Ishikawa (cell line): ENCODE data around the gene RHNO1.

ENCODE experiments used
- CEBPB ChIP-seq: IDR thresholded peaks from 2 replicates; pipeline ENCODE4 v1.6.1; 2012
- CREB1 ChIP-seq: IDR thresholded peaks from 2 replicates; pipeline ENCODE4 v1.6.1; 2012; ENCODE audit warnings: low read depth
- EGR1 ChIP-seq: IDR thresholded peaks from 2 replicates; pipeline ENCODE4 v1.6.1; 2012
- EP300 ChIP-seq: IDR thresholded peaks from 2 replicates; pipeline ENCODE4 v1.6.1; 2012; ENCODE audit warnings: borderline replicate concordance
- FOXM1 ChIP-seq: IDR thresholded peaks from 2 replicates; pipeline ENCODE4 v1.6.1; 2012; ENCODE audit warnings: low read depth, borderline replicate concordance
- MAX ChIP-seq: IDR thresholded peaks from 2 replicates; pipeline ENCODE4 v1.6.1; 2012
- NFIC ChIP-seq: IDR thresholded peaks from 2 replicates; pipeline ENCODE4 v1.6.1; 2012
- RAD21 ChIP-seq: IDR thresholded peaks from 2 replicates; pipeline ENCODE4 v1.6.1; 2012; ENCODE audit warnings: low read depth
- TAF1 ChIP-seq: IDR thresholded peaks from 2 replicates; pipeline ENCODE4 v1.6.1; 2012; ENCODE audit warnings: low read depth, mild to moderate bottlenecking
- TCF12 ChIP-seq: IDR thresholded peaks from 2 replicates; pipeline ENCODE4 v1.6.1; 2012; ENCODE audit warnings: low read depth
- TEAD4 ChIP-seq: IDR thresholded peaks from 2 replicates; pipeline ENCODE4 v1.6.1; 2012
- USF1 ChIP-seq: IDR thresholded peaks from 2 replicates; pipeline ENCODE4 v1.6.1; 2012
- YY1 ChIP-seq: IDR thresholded peaks from 2 replicates; pipeline ENCODE4 v1.6.1; 2012; ENCODE audit warnings: low read depth
- ZBTB7A ChIP-seq: IDR thresholded peaks from 2 replicates; pipeline ENCODE4 v1.6.1; 2012; ENCODE audit warnings: low read depth
- TF ChIP-seq, protein P1 (sequence below): IDR thresholded peaks from 2 replicates; pipeline ENCODE4 v1.6.1; 2012; ENCODE audit warnings: low read depth, mild to moderate bottlenecking

RHNO1 gene

GRCh38 chr12:2895511-2895910 is 18.5 kb downstream of the RHNO1 start:
- TF ChIP-seq FOXM1 = no peak
- no peak for TF ChIP-seq EGR1
- no peak for TF ChIP-seq TAF1
- TF ChIP-seq TCF12 = no peak
- no peak for TF ChIP-seq YY1
- no peak for TF ChIP-seq MAX
- TF ChIP-seq CEBPB = no peak
- TF ChIP-seq EP300 = no peak
- TF ChIP-seq, protein P1, sequence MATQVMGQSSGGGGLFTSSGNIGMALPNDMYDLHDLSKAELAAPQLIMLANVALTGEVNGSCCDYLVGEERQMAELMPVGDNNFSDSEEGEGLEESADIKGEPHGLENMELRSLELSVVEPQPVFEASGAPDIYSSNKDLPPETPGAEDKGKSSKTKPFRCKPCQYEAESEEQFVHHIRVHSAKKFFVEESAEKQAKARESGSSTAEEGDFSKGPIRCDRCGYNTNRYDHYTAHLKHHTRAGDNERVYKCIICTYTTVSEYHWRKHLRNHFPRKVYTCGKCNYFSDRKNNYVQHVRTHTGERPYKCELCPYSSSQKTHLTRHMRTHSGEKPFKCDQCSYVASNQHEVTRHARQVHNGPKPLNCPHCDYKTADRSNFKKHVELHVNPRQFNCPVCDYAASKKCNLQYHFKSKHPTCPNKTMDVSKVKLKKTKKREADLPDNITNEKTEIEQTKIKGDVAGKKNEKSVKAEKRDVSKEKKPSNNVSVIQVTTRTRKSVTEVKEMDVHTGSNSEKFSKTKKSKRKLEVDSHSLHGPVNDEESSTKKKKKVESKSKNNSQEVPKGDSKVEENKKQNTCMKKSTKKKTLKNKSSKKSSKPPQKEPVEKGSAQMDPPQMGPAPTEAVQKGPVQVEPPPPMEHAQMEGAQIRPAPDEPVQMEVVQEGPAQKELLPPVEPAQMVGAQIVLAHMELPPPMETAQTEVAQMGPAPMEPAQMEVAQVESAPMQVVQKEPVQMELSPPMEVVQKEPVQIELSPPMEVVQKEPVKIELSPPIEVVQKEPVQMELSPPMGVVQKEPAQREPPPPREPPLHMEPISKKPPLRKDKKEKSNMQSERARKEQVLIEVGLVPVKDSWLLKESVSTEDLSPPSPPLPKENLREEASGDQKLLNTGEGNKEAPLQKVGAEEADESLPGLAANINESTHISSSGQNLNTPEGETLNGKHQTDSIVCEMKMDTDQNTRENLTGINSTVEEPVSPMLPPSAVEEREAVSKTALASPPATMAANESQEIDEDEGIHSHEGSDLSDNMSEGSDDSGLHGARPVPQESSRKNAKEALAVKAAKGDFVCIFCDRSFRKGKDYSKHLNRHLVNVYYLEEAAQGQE = no peak
- no peak for TF ChIP-seq USF1
- no peak for TF ChIP-seq TEAD4
- no peak for TF ChIP-seq RAD21
- no peak for TF ChIP-seq NFIC
- TF ChIP-seq ZBTB7A = no peak
- no peak for TF ChIP-seq CREB1

DNA sequence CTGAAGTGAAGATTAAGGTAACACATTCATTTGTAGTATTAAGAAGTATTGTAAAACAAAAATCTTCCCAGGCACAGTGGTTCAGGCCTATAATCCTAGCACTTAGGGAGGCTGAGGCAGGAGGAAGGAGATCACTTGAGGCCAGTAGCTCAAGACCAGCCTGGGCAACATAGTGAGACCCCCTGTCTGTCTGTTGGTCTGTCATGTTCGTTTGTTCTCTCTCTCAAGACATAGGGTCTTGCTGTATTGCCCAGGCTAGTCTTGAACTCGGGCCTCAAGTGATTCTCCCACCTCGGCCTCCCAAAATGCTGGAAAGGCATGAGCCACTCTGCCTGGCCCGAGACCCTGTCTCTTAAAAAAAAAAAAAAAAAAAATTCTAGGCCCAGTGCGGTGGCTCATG is 20.4 kb downstream of the RHNO1 start:
- TF ChIP-seq ZBTB7A = no peak
- no peak for TF ChIP-seq CREB1
- TF ChIP-seq NFIC = no peak
- TF ChIP-seq RAD21 = no peak
- TF ChIP-seq CEBPB = no peak
- TF ChIP-seq EGR1 = no peak
- no peak for TF ChIP-seq TAF1
- TF ChIP-seq TEAD4 = no peak
- TF ChIP-seq EP300 = no peak
- TF ChIP-seq YY1 = no peak

- no peak for TF ChIP-seq MAX
- TF ChIP-seq EGR1 = no peak
- no peak for TF ChIP-seq FOXM1
- no peak for TF ChIP-seq TAF1
- TF ChIP-seq TCF12 = no peak
These were observed 23.6 kb downstream of the RHNO1 start for GRCh38 chr12:2900642-2901041.

GRCh38 chr12:2902272-2902880 is 25.4 kb downstream of the RHNO1 start:
- TF ChIP-seq EGR1 = no peak
- TF ChIP-seq MAX = no peak
- no peak for TF ChIP-seq EP300
- no peak for TF ChIP-seq TEAD4
- no peak for TF ChIP-seq USF1
- no peak for TF ChIP-seq TCF12
- TF ChIP-seq YY1 = no peak
- no peak for TF ChIP-seq NFIC
- TF ChIP-seq CREB1 = no peak
- no peak for TF ChIP-seq CEBPB

- 0 out of 2 replicates have a peak, but pooled peaks have one; percentile 22 for TF ChIP-seq MAX
- no peak for TF ChIP-seq CEBPB
- TF ChIP-seq, protein P1 = no peak
- TF ChIP-seq NFIC = peak; percentile 73
- TF ChIP-seq EGR1 = no peak
- TF ChIP-seq RAD21 = no peak
- TF ChIP-seq TCF12 = no peak
- TF ChIP-seq TEAD4 = peak; percentile 40; the same call in 1 of the 2 replicates
These were observed 27.2 kb downstream of the RHNO1 start for GRCh38 chr12:2904260-2904659.

- TF ChIP-seq RAD21 (no peak), ZBTB7A (no peak), FOXM1 (no peak), USF1 (no peak), TCF12 (no peak), EGR1 (no peak), CEBPB (no peak), CREB1 (no peak), TEAD4 (no peak), TAF1 (no peak), YY1 (no peak), MAX (no peak), EP300 (no peak), NFIC (no peak)
- TF ChIP-seq, protein P1 = no peak
These were observed 35.2 kb downstream of the RHNO1 start for GRCh38 chr12:2912216-2912575.
